GM12878 (cell line): ENCODE measurements around the gene TMED7. TPM values are rescaled to one million over a fixed set of nuclear protein-coding genes. Genes with fewer than 3 reads are reported as not detected.

Experiments used
- ATAC-seq: fragments of 200-7000 bp; cut with Tn5 transposase; 3 replicates; pipeline ENCODE4 v1.9.1; 2020; ENCODE audit warnings: mild to moderate bottlenecking, moderate library complexity
- BruUV-seq: library from RNA; stranded (reverse); fragments of 400-500 nt; replicated peaks from 2 replicates; lab custom pipeline; 2021; lab: Mats Ljungman, UMichigan
- CTCF ChIA-PET: fragments of 300-600 bp; sonication (Branson Sonifier 250); formaldehyde crosslinking; extraction: SDS; loops from one replicate; lab custom pipeline; 2021; ENCODE audit warnings: inconsistent platforms; lab: Yijun Ruan, JAX
- POLR2A ChIA-PET: fragments of 350-600 bp; formaldehyde crosslinking; extraction: SDS; loops from one replicate; lab custom pipeline; 2021; ENCODE audit warnings: inconsistent platforms; lab: Charles Lee
- RAD21 ChIA-PET: fragments of 300-600 bp; sonication (Branson Sonifier 250); formaldehyde crosslinking; loops from one replicate; lab custom pipeline; 2023; ENCODE audit warnings: antibody characterized with exemption; ENCODE audit not compliant: unreplicated experiment; lab: Charles Lee
- SMC1A ChIA-PET: fragments of 300-600 bp; sonication (Branson Sonifier 250); formaldehyde crosslinking; loops from one replicate; lab custom pipeline; 2023; ENCODE audit not compliant: unreplicated experiment, uncharacterized antibody; lab: Charles Lee
- DNase-seq: peaks from one replicate; pipeline ENCODE4 v3.0.0-alpha.2; 2011; ENCODE audit warnings: low read depth, low spot score
- FAIRE-seq: peaks from 3 replicates; lab custom pipeline; 2011; peaks lifted over from hg19 to GRCh38; lab: Jason Lieb, UNC
- H2AFZ ChIP-seq: 2 replicates; pipeline ENCODE4 v1.6.0; 2011; ENCODE audit warnings: low read depth, low read length, control low read depth; ENCODE audit not compliant: control insufficient read depth
- H3K27ac ChIP-seq: 2 replicates; pipeline ENCODE4 v1.5.1; 2011; ENCODE audit warnings: control low read depth; ENCODE audit not compliant: control insufficient read depth, insufficient read depth
- H3K27me3 ChIP-seq, 2 experiments: replicated peaks in 1 of 2; 2 replicates each; pipeline versions ENCODE4 v1.6.0 to v1.6.1; 2011; ENCODE audit warnings: low read length in 1 of 2; ENCODE audit not compliant: control insufficient read depth in 2 of 2, insufficient read depth in 2 of 2
- H3K36me3 ChIP-seq, 2 experiments: 2 replicates each; pipeline ENCODE4 v1.5.1; 2011; ENCODE audit warnings: low read length in 1 of 2; ENCODE audit not compliant: control insufficient read depth in 2 of 2, insufficient read depth in 2 of 2
- H3K4me1 ChIP-seq: 2 replicates; pipeline ENCODE4 v1.6.1; 2011; ENCODE audit warnings: mild to moderate bottlenecking, low read length, moderate library complexity, mixed read lengths; ENCODE audit not compliant: control insufficient read depth, insufficient read depth
- H3K4me2 ChIP-seq: 2 replicates; pipeline ENCODE4 v1.6.0; 2011; ENCODE audit warnings: control low read depth; ENCODE audit not compliant: control insufficient read depth, insufficient read depth
- H3K4me3 ChIP-seq: fragments of 200-600 bp; sonication (generic); 2 replicates; pipeline ENCODE4 v1.5.1; 2016
- H3K79me2 ChIP-seq: 2 replicates; pipeline ENCODE4 v1.6.0; 2011; ENCODE audit warnings: low read length; ENCODE audit not compliant: control insufficient read depth, insufficient read depth
- H3K9ac ChIP-seq: 2 replicates; pipeline ENCODE4 v1.8.0; 2011; ENCODE audit warnings: low read length, control low read depth, mixed read lengths; ENCODE audit not compliant: control insufficient read depth, insufficient read depth
- H3K9me3 ChIP-seq: replicated peaks from 3 replicates; pipeline ENCODE4 v1.5.1; 2011; ENCODE audit warnings: mild to moderate bottlenecking, low read length; ENCODE audit not compliant: control insufficient read depth, insufficient read depth
- H4K20me1 ChIP-seq: 2 replicates; pipeline ENCODE4 v1.6.0; 2011; ENCODE audit not compliant: control insufficient read depth, insufficient read depth
- CHD1 ChIP-seq: IDR thresholded peaks from 2 replicates; pipeline ENCODE4 v1.6.1; 2012; ENCODE audit warnings: low read depth, low read length, improper control_type of control experiment
- FOXM1 ChIP-seq: IDR thresholded peaks from 2 replicates; pipeline ENCODE4 v1.6.1; 2012; ENCODE audit warnings: low read depth, mild to moderate bottlenecking, inconsistent platforms, low read length, moderate library complexity
- JUNB ChIP-seq: IDR thresholded peaks from 2 replicates; pipeline ENCODE4 v1.6.1; 2016; ENCODE audit warnings: antibody characterized with exemption, mild to moderate bottlenecking
- MAX ChIP-seq: IDR thresholded peaks from 2 replicates; pipeline ENCODE4 v1.6.1; 2012; ENCODE audit warnings: low read depth, low read length, improper control_type of control experiment
- MTA2 ChIP-seq: fragments of 450-650 bp; IDR thresholded peaks from 2 replicates; pipeline ENCODE4 v1.6.1; 2016; ENCODE audit warnings: low read depth, mild to moderate bottlenecking, moderate library complexity
- NFIC ChIP-seq: IDR thresholded peaks from 2 replicates; pipeline ENCODE4 v1.6.1; 2012; ENCODE audit warnings: low read depth, mild to moderate bottlenecking, inconsistent platforms, low read length, moderate library complexity
- NKRF ChIP-seq: fragments of 450-650 bp; conservative IDR thresholded peaks from 2 replicates; pipeline ENCODE4 v1.6.1; 2017; ENCODE audit warnings: mild to moderate bottlenecking, moderate library complexity
- NR2C1 ChIP-seq: fragments of 450-650 bp; IDR thresholded peaks from 2 replicates; pipeline ENCODE4 v1.6.1; 2017; ENCODE audit warnings: antibody characterized with exemption, mild to moderate bottlenecking, moderate library complexity
- NR2C2 ChIP-seq: IDR thresholded peaks from 2 replicates; pipeline ENCODE4 v1.6.1; 2011; ENCODE audit warnings: borderline replicate concordance, low read depth; ENCODE audit not compliant: control insufficient read depth, insufficient read length
- SP1 ChIP-seq: IDR thresholded peaks from one replicate; pipeline ENCODE4 v1.6.1; 2011; ENCODE audit warnings: low read depth, low read length
- STAT3 ChIP-seq: IDR thresholded peaks from 2 replicates; pipeline ENCODE4 v1.6.1; 2011; ENCODE audit warnings: low read depth, low read length, improper control_type of control experiment
- TCF12 ChIP-seq: IDR thresholded peaks from 2 replicates; pipeline ENCODE4 v1.6.1; 2011; ENCODE audit warnings: low read depth, mild to moderate bottlenecking, low read length
- ZBTB33 ChIP-seq: fragments of 450-650 bp; IDR thresholded peaks from 2 replicates; pipeline ENCODE4 v1.6.1; 2017; ENCODE audit warnings: mild to moderate bottlenecking
- ZBTB40 ChIP-seq: fragments of 450-650 bp; IDR thresholded peaks from 2 replicates; pipeline ENCODE4 v1.6.1; 2016; ENCODE audit warnings: mild to moderate bottlenecking, moderate library complexity, borderline replicate concordance
- WGBS: methylation state at CpG from one replicate; pipeline ENCODE4 v1.1.6; 2016; ENCODE audit warnings: low lambda C conversion rate; ENCODE audit not compliant: insufficient replicate concordance, insufficient coverage; ENCODE audit errors: missing lambda C conversion rate; 5-methylcytosine and 5-hydroxymethylcytosine counted together
- in situ Hi-C: fragments of 300-500 bp; cut with MboI; formaldehyde crosslinking; loops from 9 replicates; pipeline ENCODE4 v1.14.3; 2018; ENCODE audit warnings: mixed read lengths
- intact Hi-C: fragments of 100-400 bp; cut with micrococcal nuclease; formaldehyde crosslinking; loops from one replicate; pipeline ENCODE4 v1.14.2; 2022; ENCODE audit not compliant: unreplicated experiment
- polyA plus RNA-seq, 11 experiments: library from polyadenylated mRNA; depleted of rRNA in 4 of 11; unstranded in 6 of 11; stranded (reverse) in 5 of 11; fragments of >200 nt; fragmentation: Nextera tagmentation in 4 of 11; fragmentation: Illumina TruSeq in 1 of 11; extraction: Ambion mirVana in 4 of 11; extraction: Trizol in 1 of 11; gene quantifications; 1 replicate in 1 of 11; 2 replicates in 10 of 11; pipeline versions ENCODE4 v1.2.1 to v1.2.3, GENCODE V29; 2011 to 2016; ENCODE audit warnings: inconsistent platforms in 2 of 11, missing spikeins in 2 of 11, low read depth in 1 of 11
- total RNA-seq, 4 experiments: library from RNA; depleted of rRNA in 3 of 4; stranded (reverse); fragments of >200 nt in 3 of 4; fragmentation: Illumina TruSeq in 1 of 4; extraction: Trizol in 1 of 4; gene quantifications; 2 replicates each; pipeline versions ENCODE4 v1.2.1 to v1.2.3, GENCODE V29; 2013 to 2021

TMED7 gene
- total and polyA plus RNA-seq, 10 of the 15 experiments (the other 5 are each of a cell fraction or from before 2014, with no cell fraction given), result 8.0 to 37.3 (median 25.2) TPM

GRCh38 chr5:115568668-115569067, 57.2 kb downstream of the TMED7 start:
- no peak overlapping the region for H3K9ac ChIP-seq
- H3K79me2 ChIP-seq, result no peaks in the 10 kb centered on the region
- ATAC-seq, result no peak
- no peak for DNase-seq
- H3K36me3 ChIP-seq, result no peaks in the 10 kb centered on the region
- intact Hi-C loops (no loop called here), in situ Hi-C loops (no loop called here)
- no peak overlapping the region for H3K4me2 ChIP-seq
- POLR2A ChIA-PET, result interaction anchor here (1.6 kb wide), 1 partner anchor 9 kb away, joined by 5 read pairs; no protein-coding TSS in a partner anchor
- CTCF ChIA-PET, result interaction anchor here (1.5 to 8.3 kb wide), 3 partner anchors 16 to 260 kb away, joined by 4 to 81 read pairs (median 18); no protein-coding TSS in a partner anchor
- no peaks in the 10 kb centered on the region for H4K20me1 ChIP-seq
- no TSS peak for BruUV-seq
- no peak overlapping the region for H3K4me3 ChIP-seq
- RAD21 ChIA-PET, result no interaction called here
- FAIRE-seq, result no peak
- H2AFZ ChIP-seq, result no peak overlapping the region
- H3K9me3 ChIP-seq, result no peaks in the 10 kb centered on the region
- H3K27ac ChIP-seq, result no peak overlapping the region
- WGBS, result 84% methylated on average over 1 of the region's 1 CpG
- SMC1A ChIA-PET, result interaction anchor here (1.0 to 11.4 kb wide), 6 partner anchors 9 to 259 kb away, joined by 3 to 156 read pairs (median 4); no protein-coding TSS in a partner anchor
- H3K27me3 ChIP-seq, result no peaks in the 10 kb centered on the region
- H3K4me1 ChIP-seq, result no peaks in the 10 kb centered on the region
- TF ChIP-seq NKRF, result no peak
- no peak for TF ChIP-seq NFIC
- no peak for TF ChIP-seq MTA2
- no peak for TF ChIP-seq NR2C1
- TF ChIP-seq NR2C2, result no peak
- no peak for TF ChIP-seq JUNB
- TF ChIP-seq SP1, result no peak
- no peak for TF ChIP-seq CHD1
- no peak for TF ChIP-seq TCF12
- TF ChIP-seq STAT3, result no peak
- TF ChIP-seq FOXM1, result no peak
- TF ChIP-seq ZBTB40, result no peak
- TF ChIP-seq ZBTB33, result no peak
- no peak for TF ChIP-seq MAX
